OCI-LY7 (cell line): ENCODE measurements around the gene GLE1.

ENCODE experiments used
- EZH2phosphoT487 ChIP-seq: fragments of 200-600 bp; sonication (generic); IDR thresholded peaks from 2 replicates; pipeline ENCODE4 v1.6.1; 2018; ENCODE audit warnings: low read depth, borderline replicate concordance, mild to moderate bottlenecking, mixed run types, antibody characterized with exemption, low read length, moderate library complexity, mixed read lengths
- TF ChIP-seq, protein P1 (sequence below): fragments of 200-600 bp; sonication (generic); conservative IDR thresholded peaks from 2 replicates; pipeline ENCODE4 v1.5.1; 2014; ENCODE audit warnings: mild to moderate bottlenecking, antibody characterized with exemption, low read length, moderate library complexity, mixed read lengths

- TF ChIP-seq, protein P1, sequence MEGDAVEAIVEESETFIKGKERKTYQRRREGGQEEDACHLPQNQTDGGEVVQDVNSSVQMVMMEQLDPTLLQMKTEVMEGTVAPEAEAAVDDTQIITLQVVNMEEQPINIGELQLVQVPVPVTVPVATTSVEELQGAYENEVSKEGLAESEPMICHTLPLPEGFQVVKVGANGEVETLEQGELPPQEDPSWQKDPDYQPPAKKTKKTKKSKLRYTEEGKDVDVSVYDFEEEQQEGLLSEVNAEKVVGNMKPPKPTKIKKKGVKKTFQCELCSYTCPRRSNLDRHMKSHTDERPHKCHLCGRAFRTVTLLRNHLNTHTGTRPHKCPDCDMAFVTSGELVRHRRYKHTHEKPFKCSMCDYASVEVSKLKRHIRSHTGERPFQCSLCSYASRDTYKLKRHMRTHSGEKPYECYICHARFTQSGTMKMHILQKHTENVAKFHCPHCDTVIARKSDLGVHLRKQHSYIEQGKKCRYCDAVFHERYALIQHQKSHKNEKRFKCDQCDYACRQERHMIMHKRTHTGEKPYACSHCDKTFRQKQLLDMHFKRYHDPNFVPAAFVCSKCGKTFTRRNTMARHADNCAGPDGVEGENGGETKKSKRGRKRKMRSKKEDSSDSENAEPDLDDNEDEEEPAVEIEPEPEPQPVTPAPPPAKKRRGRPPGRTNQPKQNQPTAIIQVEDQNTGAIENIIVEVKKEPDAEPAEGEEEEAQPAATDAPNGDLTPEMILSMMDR, result no peak
- no peak for TF ChIP-seq EZH2phosphoT487
These were observed 18.8 kb downstream of the GLE1 start for GRCh38 chr9:128523199-128523925.
